ENCODE measurements around the gene PDF. TPM values are rescaled to one million over a fixed set of nuclear protein-coding genes. Genes with fewer than 3 reads are reported as not detected.

The PDF gene
- total and polyA plus RNA-seq, 2 of the 13 experiments (the other 11 are each of a cell fraction or from before 2014, with no cell fraction given) = 12.4 to 48.8 TPM

- TF ChIP-seq ZNF609 (CRISPR knock-in tag; IDR thresholded peaks at IDR 0.05; ENCODE audit: borderline replicate concordance) = no peak; the same call in 1 of the 2 replicates
- no peak for TF ChIP-seq CC2D1A (CRISPR knock-in tag; IDR thresholded peaks at IDR 0.05)
- TF ChIP-seq CBX5 (CRISPR knock-in tag; IDR thresholded peaks at IDR 0.05; ENCODE audit: borderline replicate concordance) = 0 out of 2 replicates have a peak, but pooled peaks have one; percentile 43
- TF ChIP-seq GLI4 (CRISPR knock-in tag; IDR thresholded peaks at IDR 0.05; ENCODE audit: borderline replicate concordance) = peak; percentile 84; the same call in 1 of the 2 replicates
- TF ChIP-seq SRF (IDR thresholded peaks at IDR 0.05; ENCODE audit: low read depth, low read length) = 0 out of 2 replicates have a peak, but pooled peaks have one; percentile 15
- TF ChIP-seq KDM5A (IDR thresholded peaks at IDR 0.05; ENCODE audit: borderline replicate concordance, low read length) = peak; percentile 54; the same call in 1 of the 2 replicates
- TF ChIP-seq GZF1 (CRISPR knock-in tag; IDR thresholded peaks at IDR 0.05) = no peak; the same call in 1 of the 2 replicates
- TF ChIP-seq SP140L (CRISPR knock-in tag; IDR thresholded peaks at IDR 0.05; ENCODE audit: borderline replicate concordance) = no peak
- TF ChIP-seq PAF1 (CRISPR knock-in tag; IDR thresholded peaks at IDR 0.05) = no peak
- TF ChIP-seq RERE (CRISPR knock-in tag; IDR thresholded peaks at IDR 0.05; ENCODE audit: low read depth) = peak; percentile 20; the same call in 1 of the 2 replicates
- peak; percentile 48; the same call in 1 of the 2 replicates for TF ChIP-seq NFATC3 (CRISPR knock-in tag; IDR thresholded peaks at IDR 0.05)
- TF ChIP-seq NR2F2 (IDR thresholded peaks at IDR 0.05; ENCODE audit: borderline replicate concordance, low read depth) = no peak
- peak; percentile 90 for TF ChIP-seq DMAP1 (CRISPR knock-in tag; IDR thresholded peaks at IDR 0.05)
- TF ChIP-seq ELF3 (CRISPR knock-in tag; IDR thresholded peaks at IDR 0.05) = peak; percentile 95
These were observed at the start of gene PDF (continued) for GRCh38 chr16:69330286-69331109.
